Measurements from ENCODE around the gene B3GALT6.

The B3GALT6 gene

DNA sequence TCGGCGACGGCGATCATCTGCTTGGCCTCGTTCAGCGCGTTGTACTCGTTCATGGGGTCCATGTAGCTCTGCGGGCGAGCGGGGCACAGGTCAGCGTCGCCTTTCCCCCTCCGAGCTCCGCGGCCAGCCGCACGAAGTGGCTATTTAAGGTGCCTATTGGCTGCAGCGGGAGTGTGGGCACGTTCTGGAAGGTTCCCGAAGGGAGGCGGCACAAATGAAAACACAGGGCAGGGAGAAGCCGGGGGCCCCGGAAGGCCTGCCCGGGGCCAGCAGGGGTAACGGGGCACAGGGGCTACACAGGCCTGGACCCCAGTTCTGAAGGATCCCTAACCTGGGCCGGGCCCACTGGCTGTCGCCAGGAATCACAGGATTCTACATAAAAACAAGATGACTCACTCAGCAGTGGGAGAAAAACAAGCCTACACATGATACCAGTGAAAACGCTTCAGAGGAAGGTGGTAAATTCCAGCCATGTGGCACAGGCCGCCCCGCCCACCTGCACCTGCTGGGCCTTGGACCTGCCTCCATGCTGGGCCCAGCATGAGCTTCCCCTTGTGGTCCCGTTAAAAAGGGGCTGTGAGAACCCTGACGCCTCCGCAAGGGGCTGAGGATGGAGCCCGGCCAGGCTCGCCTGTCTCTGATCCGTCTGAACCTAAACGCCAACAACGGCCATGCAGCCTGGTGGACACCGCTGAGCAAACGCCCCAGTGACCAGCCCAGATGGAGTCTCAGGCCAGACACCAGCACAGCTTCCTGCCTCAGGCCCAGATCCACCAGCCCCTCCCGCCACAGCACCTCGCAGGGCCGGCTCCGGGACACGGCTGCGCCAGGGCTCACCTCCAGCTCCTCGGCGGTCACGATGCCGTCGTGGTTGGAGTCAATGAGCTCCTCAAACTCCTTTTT is 14.2 kb upstream of the B3GALT6 start:
- no peak for DNase-seq

- DNase-seq: no peak
These were observed 13.4 kb upstream of the B3GALT6 start for GRCh38 chr1:1218524-1219200.

DNA sequence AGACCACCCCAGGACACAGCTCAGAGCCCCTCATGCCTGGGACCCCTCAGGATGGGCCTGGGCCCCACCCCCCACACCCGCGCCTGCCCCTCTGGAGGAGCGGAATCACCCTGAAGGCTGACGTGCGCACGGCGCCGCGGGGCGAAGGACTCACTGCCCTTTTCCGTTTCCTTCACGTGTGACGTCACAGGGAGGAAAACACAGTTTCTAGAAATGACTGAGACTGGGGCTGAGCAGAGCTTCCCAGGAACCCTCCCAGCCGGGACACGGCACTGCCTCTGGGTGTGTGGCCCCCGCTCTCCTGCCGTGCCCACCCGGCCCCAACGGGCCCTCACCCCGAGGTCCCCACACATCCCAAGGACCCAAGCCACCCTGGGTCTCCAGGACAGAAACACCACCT is 12.7 kb upstream of the B3GALT6 start:
- no peak for DNase-seq

DNA sequence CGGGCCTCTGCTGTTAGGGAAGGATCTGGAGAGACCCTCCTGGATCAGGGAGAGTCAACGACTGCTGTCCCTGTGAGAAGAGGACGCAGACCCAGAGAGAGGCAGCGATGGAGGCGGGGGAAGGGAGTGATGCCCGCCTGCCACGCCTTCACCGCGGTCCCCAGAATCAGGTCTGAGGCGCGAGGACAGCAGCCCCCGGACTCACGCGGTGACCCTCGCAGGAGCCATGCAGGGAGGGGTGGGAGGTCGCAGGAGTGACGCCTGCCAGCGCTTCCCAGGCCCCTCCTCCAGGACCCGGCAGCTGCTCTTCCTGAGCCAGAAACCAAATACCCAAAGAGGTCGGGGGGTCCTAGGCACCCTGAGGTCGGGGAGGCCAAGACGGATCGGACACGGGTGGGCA is 11.8 kb upstream of the B3GALT6 start:
- DNase-seq: no peak

- no peak for DNase-seq
These were observed 10.0 kb upstream of the B3GALT6 start for GRCh38 chr1:1221887-1222574.

GRCh38 chr1:1222575-1223225 is 9.3 kb upstream of the B3GALT6 start:
- no peak for DNase-seq

DNA sequence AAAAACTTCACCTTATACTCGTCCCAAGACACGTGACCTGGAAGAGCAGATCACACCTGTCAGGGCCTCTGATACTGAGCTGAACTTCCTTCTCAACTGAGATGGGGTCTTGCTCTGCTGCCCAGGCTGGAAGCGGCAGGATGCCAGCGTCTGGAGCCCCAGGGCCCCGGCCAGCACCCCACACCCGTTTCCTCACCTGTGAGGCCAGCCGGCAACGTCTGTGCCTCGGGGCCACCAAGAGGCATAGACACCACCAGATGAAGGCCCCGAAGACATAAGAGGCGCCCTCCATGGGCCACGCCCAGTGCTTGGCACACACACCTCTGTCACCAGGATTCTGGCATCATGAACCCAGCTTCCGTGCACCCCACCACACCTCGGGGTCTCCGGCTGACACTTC is 8.7 kb upstream of the B3GALT6 start:
- no peak for DNase-seq

DNA sequence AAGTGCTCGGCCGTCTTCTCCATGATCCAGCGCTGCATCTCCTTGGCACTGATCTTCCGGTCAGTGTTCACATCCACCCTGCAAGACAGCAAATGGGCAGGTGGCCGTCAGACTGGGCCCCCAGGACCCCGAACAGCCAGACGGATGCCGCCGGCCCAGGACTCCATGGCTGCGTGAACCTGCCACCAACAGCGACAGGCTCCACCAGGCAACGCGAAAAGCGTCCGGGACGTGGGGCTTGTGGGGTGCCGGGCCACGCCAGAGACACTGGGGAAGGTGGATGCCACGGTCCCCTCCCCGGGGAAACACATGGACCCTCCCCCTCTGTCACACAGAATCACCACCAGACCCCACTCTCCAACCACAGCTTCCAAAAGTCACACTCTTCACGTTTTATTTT is 8.1 kb upstream of the B3GALT6 start:
- no peak for DNase-seq

- no peak for DNase-seq
These were observed 6.7 kb upstream of the B3GALT6 start for GRCh38 chr1:1225238-1225845.

DNA sequence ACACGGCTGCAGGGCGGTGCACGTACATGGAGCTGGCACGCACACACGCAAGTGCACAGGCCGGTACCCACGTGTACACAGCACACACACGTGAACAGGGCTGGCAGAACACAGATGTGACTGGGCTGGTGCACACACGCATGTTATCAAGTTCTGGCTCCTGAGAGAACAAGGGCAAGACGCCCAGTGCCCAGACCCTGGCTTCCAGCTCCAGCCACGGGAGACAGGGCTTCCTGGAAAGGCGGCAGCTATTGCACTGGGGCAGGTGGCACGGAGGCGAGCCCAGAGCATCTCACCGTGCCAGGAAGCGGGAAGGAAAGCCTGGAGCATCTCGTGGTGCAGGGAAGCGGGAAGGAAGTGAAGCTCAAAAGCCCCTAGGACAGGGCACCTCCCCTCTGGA is 6.1 kb upstream of the B3GALT6 start:
- DNase-seq: no peak

GRCh38 chr1:1226566-1227362 is 5.3 kb upstream of the B3GALT6 start:
- no peak for DNase-seq

- DNase-seq: no peak
These were observed 4.7 kb upstream of the B3GALT6 start for GRCh38 chr1:1227386-1227785.

DNA sequence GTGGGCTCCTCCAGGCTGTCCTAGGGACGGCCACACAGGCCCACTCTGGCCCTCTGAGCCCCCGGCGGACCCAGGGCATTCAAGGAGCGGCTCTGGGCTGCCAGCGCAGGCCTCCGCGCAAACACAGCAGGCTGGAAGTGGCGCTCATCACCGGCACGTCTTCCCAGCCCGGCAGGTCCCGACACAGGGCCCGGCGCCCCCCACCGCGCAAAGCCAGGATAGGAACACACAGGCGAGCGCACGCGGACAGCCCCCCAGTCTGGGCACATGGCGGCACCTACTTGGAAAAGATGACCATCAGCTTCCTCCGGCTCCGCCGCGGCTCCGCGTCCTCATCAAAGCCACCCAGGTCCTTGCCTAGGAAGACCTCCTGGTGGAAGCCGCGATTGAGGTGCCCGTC is 3.9 kb upstream of the B3GALT6 start:
- DNase-seq: no peak

DNA sequence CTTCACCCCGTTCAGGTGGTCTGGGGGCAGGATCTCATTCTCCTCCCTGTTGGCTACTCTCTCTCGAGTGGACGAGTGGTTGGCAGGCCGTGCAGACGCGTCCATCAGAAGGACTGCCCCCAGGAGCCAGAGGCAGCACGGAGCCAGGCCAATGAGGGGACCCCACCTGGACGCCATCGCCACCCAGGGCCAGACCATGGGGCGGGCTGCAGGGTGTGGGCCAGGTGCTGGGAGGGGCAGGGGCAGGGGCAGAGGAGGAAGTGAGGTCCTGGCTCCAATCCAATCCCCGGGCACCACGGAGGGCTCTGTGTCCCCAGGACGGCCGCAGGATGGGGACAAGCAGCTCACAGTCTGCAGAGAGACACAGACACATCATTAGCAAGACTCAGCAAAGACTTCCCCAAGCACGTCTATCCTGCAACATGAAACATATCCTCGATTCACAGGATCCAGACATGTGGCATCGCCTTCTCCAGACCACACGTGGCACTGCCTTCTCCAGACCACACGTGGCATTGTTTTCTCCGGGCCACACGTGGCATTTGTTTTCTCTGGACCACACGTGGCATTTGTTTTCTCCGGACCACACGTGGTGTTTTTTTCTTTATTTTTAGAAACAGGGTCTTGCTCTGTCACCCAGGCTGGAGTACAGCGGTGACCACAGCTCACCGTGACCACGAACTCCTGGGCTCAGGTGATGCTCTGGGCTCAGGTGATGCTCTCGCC is 3.3 kb upstream of the B3GALT6 start:
- DNase-seq: no peak

DNA sequence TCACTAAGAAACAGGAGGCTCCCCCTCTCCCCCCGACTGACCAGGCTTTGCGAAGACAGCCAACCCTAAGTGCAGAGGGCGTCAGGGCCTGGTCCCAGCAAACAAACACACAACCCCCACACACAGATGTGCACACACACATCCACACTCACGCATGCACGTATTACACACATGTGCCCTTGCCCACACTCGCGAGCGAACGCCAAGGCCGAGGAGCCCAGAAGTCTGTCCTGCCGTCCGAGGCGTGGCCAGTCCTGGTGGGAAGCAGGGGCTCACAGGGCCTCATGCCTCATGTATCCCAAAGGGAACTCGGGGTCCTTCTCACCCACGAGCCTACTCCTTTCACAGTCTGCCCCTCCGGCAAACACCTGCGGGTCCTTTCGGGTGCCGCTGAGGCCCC is 2.3 kb upstream of the B3GALT6 start:
- DNase-seq: no peak

GRCh38 chr1:1230656-1231399 is 1.2 kb upstream of the B3GALT6 start:
- no peak for DNase-seq

DNA sequence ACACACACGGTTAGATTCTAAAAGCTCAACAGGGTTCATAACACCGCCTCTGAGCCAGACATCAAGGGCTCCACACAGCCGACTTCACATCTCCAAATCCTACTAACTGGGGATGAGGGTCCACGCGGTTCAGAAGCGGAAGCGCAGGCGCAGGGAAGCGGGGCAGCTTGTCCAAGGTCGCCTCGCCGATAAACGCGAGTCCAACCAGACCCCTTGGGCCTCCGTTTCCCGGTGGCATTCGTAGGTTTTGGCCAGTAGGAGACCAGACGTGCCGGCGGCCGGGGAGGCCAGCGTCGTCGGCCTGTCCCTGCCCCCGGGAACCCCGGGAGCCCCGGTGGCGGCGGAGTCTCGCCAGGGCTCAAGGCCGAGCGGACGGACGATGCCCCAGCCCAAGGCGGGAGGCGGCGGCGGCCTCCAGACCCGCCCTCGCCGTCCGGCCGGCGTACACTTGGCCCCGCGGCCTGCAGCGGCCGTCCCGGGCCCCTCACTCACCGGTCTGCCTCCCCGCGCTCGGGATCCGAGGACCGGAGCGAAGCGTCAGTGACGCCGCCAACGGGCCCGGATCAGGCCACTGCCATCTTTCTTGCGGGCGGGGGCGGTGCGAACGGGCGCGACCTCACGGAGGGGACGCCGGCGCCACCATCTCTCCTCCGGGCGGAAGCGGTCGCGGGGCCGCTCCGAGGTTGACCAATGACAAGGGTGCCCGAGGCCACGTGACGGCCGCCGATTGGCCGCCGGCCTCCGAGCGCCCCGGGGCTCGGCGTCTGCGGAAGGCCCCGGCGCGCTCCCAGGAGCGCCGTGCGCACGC is 433 bp upstream of the B3GALT6 start, which contains the start of gene SDF4:
Gene SDF4 (minus strand): TSS at position 602 of the 808 bp plus-strand sequence. CDS start 3,229 bp downstream, outside the sequence.
- peak; percentile 40 for DNase-seq

- no peak for DNase-seq
These were observed 944 bp downstream of the B3GALT6 start for GRCh38 chr1:1232796-1233566.

- no peak for DNase-seq
These were observed 1.5 kb downstream of the B3GALT6 start for GRCh38 chr1:1233567-1233892.
